ENCODE measurements around the gene DENND4A.

Gene DENND4A

DNA sequence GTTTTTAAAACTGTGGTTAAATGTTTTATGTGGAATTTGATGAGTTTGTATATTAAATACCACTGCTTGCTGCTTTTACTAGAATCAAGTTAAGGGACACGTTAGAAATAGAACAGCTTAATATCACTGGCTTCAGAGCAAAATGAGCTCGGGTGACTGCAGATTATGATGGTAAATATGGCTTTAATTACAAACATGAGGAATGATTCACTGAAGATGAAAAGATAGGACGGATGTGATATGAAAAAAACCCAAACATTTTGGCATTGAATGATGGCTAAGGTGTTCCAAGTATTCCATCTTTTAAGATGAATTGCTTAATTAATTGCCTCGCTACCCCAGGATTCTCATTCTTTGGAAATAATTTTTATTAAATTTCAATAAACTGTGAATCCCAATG lies 136.6 kb downstream of the DENND4A start:
- no peak overlapping the region for H3K4me3 ChIP-seq (ENCODE audit: low read depth, low read length)
- TF ChIP-seq, protein P1, sequence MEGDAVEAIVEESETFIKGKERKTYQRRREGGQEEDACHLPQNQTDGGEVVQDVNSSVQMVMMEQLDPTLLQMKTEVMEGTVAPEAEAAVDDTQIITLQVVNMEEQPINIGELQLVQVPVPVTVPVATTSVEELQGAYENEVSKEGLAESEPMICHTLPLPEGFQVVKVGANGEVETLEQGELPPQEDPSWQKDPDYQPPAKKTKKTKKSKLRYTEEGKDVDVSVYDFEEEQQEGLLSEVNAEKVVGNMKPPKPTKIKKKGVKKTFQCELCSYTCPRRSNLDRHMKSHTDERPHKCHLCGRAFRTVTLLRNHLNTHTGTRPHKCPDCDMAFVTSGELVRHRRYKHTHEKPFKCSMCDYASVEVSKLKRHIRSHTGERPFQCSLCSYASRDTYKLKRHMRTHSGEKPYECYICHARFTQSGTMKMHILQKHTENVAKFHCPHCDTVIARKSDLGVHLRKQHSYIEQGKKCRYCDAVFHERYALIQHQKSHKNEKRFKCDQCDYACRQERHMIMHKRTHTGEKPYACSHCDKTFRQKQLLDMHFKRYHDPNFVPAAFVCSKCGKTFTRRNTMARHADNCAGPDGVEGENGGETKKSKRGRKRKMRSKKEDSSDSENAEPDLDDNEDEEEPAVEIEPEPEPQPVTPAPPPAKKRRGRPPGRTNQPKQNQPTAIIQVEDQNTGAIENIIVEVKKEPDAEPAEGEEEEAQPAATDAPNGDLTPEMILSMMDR (IDR thresholded peaks at IDR 0.05; ENCODE audit: low read depth, low read length, missing control alignments), result no peak
- no peak for DNase-seq (ENCODE audit: low read depth)

DNA sequence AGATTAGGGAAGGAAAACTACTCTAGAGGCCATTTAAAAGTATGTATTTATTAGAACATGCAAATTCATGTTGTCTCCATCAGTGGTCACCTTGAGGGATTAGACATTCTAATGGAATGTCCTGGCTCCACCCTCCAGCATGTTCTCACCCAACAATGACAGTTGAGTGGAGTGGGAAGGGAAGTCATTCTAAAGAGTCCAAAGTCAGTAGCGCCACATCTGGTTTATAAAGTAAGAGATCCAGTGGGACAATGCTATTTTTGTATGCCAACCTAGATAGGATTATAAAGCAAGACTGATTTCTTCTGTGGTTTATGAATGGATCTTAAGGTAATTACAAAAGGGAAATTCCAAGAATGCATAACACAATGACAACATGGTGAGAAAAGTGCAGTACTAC lies 137.1 kb downstream of the DENND4A start:
- TF ChIP-seq, protein P1 (IDR thresholded peaks at IDR 0.05; ENCODE audit: low read depth, low read length, missing control alignments), result no peak
- no peak for DNase-seq (ENCODE audit: low read depth)
- no peak overlapping the region for H3K4me3 ChIP-seq (ENCODE audit: low read depth, low read length)

DNA sequence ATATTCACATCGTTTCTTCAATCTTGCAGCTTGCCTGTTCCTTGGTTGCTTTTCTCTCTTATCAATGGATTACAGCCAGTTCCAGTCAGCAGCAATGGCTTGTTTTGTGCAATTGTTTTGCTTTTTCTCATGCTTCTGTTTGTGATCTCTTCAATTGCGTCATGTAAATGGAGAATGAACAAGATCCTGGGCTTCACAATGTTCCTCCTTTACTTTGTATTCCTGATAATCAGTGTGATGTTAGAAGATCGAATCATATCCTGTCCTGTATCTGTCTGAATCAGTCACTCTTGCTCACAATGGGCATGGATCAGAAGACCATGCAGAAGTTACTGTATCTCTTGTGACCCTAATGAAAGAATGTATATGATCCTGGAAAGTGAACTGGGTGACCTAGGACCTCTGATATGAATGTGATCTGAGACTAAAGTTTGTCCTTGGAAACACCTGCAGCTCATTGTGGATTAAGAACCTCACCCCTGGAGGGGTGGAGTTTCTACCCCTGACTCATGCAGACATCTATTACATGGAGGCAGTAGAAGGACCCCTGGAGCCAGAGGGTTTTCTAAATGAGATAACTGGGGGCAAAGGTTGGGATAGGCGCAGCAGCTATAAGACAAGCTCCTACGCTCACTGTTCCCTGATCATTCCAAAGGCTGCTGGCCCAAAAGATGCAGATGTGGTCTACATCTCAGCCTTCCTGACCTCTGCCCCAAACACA lies 138.1 kb downstream of the DENND4A start:
- TF ChIP-seq, protein P1 (IDR thresholded peaks at IDR 0.05; ENCODE audit: low read depth, low read length, missing control alignments), result no peak
- no peak for DNase-seq (ENCODE audit: low read depth)
- H3K4me3 ChIP-seq (ENCODE audit: low read depth, low read length), result no peak overlapping the region

DNA sequence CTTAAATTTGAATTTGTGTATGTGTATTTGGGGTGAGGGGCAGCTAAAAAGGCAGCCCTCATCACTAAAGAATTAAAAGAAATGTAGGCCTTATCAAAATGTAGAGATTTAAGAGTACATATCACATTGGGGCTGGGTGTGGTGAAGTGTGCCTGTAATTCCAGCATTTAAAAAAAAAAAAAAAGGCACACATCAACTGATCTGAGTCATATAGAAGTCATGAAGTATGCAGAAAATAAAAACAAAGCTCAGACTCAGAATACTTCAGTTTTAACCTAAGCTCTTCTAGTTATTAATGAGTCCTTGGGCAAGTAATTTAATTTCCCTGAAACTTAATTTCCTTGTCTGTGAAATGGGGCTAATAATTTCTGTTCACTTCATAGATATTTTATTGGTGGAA lies 138.8 kb downstream of the DENND4A start:
- DNase-seq (ENCODE audit: low read depth), result no peak
- TF ChIP-seq, protein P1 (IDR thresholded peaks at IDR 0.05; ENCODE audit: low read depth, low read length, missing control alignments), result no peak
- H3K4me3 ChIP-seq (ENCODE audit: low read depth, low read length), result no peak overlapping the region

DNA sequence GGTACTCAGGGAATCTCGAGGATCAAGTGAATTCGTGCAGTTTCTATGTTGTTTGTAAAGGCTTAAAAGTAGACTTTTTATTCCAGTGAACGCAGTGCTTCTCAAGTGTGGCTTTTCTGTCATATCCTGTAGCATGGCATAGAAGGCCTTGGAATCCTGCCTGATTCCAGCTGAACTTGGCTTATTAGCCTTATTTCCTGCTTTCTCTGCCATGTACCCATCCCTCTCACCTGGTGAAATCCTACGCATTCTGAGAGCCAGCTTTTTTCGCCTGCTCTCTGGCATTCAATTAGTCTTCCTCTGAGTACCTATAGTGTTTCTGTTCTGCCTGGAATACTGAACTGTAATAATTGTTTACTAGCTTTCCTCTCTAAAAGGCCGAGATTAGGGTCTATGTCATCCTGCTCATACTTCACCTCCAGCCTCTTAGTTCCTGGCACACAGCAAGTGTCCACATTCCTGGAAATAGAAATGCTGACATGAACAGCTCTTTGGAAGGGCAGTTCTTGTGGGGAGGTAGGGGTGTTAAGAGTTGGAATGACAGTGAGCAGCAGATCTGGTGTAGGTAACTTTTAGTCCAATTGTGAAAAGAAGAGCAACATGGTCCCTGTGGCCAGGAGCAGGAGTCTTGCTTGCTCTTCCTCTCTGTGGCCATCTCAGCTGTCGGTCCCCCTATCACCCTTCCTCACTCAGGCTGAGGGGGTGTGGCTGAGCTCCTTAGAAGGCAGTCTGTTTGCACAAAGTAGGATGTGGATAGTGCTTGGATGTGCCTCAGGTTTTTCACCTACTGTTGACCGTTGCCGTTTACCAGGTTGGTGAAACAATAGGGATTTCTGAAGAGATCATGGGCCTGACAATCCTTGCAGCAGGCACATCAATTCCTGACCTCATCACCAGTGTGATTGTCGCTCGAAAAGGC lies 140.0 kb downstream of the DENND4A start:
- DNase-seq (ENCODE audit: low read depth), result no peak
- TF ChIP-seq, protein P1 (IDR thresholded peaks at IDR 0.05; ENCODE audit: low read depth, low read length, missing control alignments), result no peak
- H3K4me3 ChIP-seq (ENCODE audit: low read depth, low read length), result no peak overlapping the region

DNA sequence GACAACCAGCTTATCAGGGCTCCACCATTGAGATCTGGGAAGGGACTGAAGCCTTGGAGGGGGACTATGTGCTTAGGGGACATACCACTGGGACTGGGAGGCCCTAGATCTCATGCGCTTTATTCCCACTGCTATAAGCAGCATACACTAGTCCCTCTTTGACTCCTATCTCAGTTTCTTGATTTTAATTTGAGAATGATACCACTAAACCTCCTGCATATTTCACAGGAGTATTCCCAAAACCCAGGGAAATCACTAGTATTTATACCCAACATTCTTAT lies 141.1 kb downstream of the DENND4A start:
- DNase-seq (ENCODE audit: low read depth), result no peak
- no peak overlapping the region for H3K4me3 ChIP-seq (ENCODE audit: low read depth, low read length)
- TF ChIP-seq, protein P1 (IDR thresholded peaks at IDR 0.05; ENCODE audit: low read depth, low read length, missing control alignments), result no peak
